ENCODE data around the gene TRIM66. TPM values are rescaled to one million over a fixed set of nuclear protein-coding genes. Genes with fewer than 3 reads are reported as not detected.

TRIM66 gene
- total and polyA plus RNA-seq, 10 of the 15 experiments (the other 5 are each of a cell fraction or from before 2014, with no cell fraction given), result 1.7 to 14.5 (median 7.4) TPM

DNA sequence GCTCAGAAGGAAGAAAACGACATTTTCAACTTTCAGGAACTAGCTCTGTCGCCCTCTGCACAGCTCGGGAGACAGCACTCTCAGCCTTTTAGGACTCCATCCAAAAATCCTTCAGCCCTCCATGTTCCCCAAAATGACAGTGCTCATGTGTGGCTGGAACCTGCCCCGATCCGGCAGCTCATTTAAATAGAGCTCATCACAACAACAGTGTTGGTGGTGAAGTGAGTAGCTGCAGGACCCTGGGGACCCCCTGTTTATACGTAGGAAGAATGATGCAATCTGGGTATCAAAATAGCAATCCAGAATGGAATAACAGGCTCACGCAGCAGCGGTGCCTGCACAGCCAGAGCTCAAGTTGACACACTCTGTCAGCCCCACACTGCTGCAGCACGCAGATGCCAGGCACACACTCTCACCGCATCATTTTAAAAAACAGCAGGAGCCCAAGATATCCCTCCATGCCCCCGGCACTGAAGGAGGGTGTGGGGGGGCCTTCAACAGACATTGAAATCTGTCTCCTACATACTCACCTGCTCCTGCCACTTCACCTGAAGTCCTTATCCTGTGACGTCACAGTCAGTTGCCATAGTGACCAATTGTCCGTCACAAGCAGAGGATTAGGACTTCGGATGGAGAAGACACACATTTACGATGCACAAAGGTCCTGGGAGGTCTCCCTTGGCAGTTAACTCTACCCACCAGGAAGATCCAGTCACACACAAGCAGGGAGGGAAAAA is 24.0 kb downstream of the TRIM66 start:
- BruUV-seq (replicated peaks), result no TSS peak
- Histone ChIP-seq H3K27ac (ENCODE audit: control insufficient read depth, insufficient read depth) (no peak overlapping the region), H3K9ac (ENCODE audit: control insufficient read depth, insufficient read depth, low read length) (no peak overlapping the region), H3K36me3 (ENCODE audit: control insufficient read depth in 2 of 2, insufficient read depth in 2 of 2, low read length in 1 of 2) (peaks cover 0 to 14% of the 10 kb centered on the region in 2 experiments; a peak in 3 of 4 replicates), H4K20me1 (ENCODE audit: control insufficient read depth, insufficient read depth) (no peaks in the 10 kb centered on the region), H3K9me3 (replicated peaks; ENCODE audit: control insufficient read depth, insufficient read depth, low read length) (no peaks in the 10 kb centered on the region), H3K4me1 (ENCODE audit: control insufficient read depth, insufficient read depth, low read length) (no peaks in the 10 kb centered on the region), H3K4me3 (no peak overlapping the region), H3K27me3 (replicated peaks in 1 of 2; ENCODE audit: control insufficient read depth in 2 of 2, insufficient read depth in 2 of 2, low read length in 1 of 2) (no peaks in the 10 kb centered on the region), H3K4me2 (ENCODE audit: control insufficient read depth, insufficient read depth) (no peak overlapping the region), H3K79me2 (ENCODE audit: control insufficient read depth, insufficient read depth, low read length) (no peaks in the 10 kb centered on the region), H2AFZ (ENCODE audit: control insufficient read depth, low read depth, low read length) (no peak overlapping the region)
- ChIA-PET RAD21 (ENCODE audit: unreplicated experiment) (no interaction called here), POLR2A (no interaction called here), SMC1A (ENCODE audit: uncharacterized antibody, unreplicated experiment) (no interaction called here), CTCF (interaction anchor here (1.1 kb wide), 1 partner anchor 411 kb away, joined by 3 read pairs; no protein-coding TSS in a partner anchor)
- no peak for DNase-seq (ENCODE audit: low read depth, low spot score)
- no peak for ATAC-seq
- FAIRE-seq, result no peak
- intact Hi-C loops (cut with micrococcal nuclease; ENCODE audit: unreplicated experiment) (no loop called here), in situ Hi-C loops (cut with MboI) (no loop called here)
- 87% methylated on average over 15 of the region's 15 CpGs for WGBS (ENCODE audit: insufficient coverage, insufficient replicate concordance, low lambda C conversion rate, missing lambda C conversion rate)
- TF ChIP-seq ZNF24 (IDR thresholded peaks at IDR 0.05) (no peak), RAD51 (IDR thresholded peaks at IDR 0.05) (no peak), STAT3 (IDR thresholded peaks at IDR 0.05; ENCODE audit: low read depth, low read length) (no peak), BCL11A (IDR thresholded peaks at IDR 0.05; ENCODE audit: low read depth, low read length) (no peak), SMC3 (IDR thresholded peaks at IDR 0.05; ENCODE audit: borderline replicate concordance, low read length) (no peak), SMARCA5 (IDR thresholded peaks at IDR 0.05) (no peak), ETV6 (conservative IDR thresholded peaks at IDR 0.05 in 1 of 2, IDR thresholded peaks at IDR 0.05 in 1 of 2; ENCODE audit: borderline replicate concordance in 1 of 2, low read depth in 1 of 2) (no peak), NFYB (IDR thresholded peaks at IDR 0.05; ENCODE audit: insufficient read depth, low read depth, low read length) (no peak), SREBF2 (IDR thresholded peaks at IDR 0.05; ENCODE audit: low read length) (no peak), USF2 (IDR thresholded peaks at IDR 0.05; ENCODE audit: borderline replicate concordance, low read depth, low read length) (no peak), ZZZ3 (IDR thresholded peaks at IDR 0.05; ENCODE audit: control insufficient read depth, insufficient read length, low read depth) (no peak), NFYA (IDR thresholded peaks at IDR 0.05; ENCODE audit: borderline replicate concordance, low read depth, low read length) (no peak), YY1 (IDR thresholded peaks at IDR 0.05; ENCODE audit: low read depth, low read length) (no peak), SP1 (IDR thresholded peaks at IDR 0.05; ENCODE audit: low read depth, low read length) (no peak), FOXK2 (IDR thresholded peaks at IDR 0.05) (no peak), CEBPZ (IDR thresholded peaks at IDR 0.05; ENCODE audit: low read depth, low read length) (no peak)
- TF ChIP-seq, protein P1, sequence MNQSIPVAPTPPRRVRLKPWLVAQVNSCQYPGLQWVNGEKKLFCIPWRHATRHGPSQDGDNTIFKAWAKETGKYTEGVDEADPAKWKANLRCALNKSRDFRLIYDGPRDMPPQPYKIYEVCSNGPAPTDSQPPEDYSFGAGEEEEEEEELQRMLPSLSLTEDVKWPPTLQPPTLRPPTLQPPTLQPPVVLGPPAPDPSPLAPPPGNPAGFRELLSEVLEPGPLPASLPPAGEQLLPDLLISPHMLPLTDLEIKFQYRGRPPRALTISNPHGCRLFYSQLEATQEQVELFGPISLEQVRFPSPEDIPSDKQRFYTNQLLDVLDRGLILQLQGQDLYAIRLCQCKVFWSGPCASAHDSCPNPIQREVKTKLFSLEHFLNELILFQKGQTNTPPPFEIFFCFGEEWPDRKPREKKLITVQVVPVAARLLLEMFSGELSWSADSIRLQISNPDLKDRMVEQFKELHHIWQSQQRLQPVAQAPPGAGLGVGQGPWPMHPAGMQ (IDR thresholded peaks at IDR 0.05; ENCODE audit: borderline replicate concordance), result no peak
- TF ChIP-seq, protein P2, sequence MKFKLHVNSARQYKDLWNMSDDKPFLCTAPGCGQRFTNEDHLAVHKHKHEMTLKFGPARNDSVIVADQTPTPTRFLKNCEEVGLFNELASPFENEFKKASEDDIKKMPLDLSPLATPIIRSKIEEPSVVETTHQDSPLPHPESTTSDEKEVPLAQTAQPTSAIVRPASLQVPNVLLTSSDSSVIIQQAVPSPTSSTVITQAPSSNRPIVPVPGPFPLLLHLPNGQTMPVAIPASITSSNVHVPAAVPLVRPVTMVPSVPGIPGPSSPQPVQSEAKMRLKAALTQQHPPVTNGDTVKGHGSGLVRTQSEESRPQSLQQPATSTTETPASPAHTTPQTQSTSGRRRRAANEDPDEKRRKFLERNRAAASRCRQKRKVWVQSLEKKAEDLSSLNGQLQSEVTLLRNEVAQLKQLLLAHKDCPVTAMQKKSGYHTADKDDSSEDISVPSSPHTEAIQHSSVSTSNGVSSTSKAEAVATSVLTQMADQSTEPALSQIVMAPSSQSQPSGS (IDR thresholded peaks at IDR 0.05; ENCODE audit: low read length), result no peak

Data from GM12878 (cell line).